Left ventricle myocardium superior (tissue), 1 donor: Measurements from ENCODE around the gene MED27. TPM values are rescaled to one million over a fixed set of nuclear protein-coding genes. Genes with fewer than 3 reads are reported as not detected.
A peak's percentile ranks its signal among the peaks of the same experiment; 100 is the strongest.

Experiments
- ATAC-seq: fragments of 200-7000 bp; cut with Tn5 transposase; one replicate; pipeline ENCODE4 v1.9.1; 2020; ENCODE audit warnings: mild to moderate bottlenecking, moderate library complexity
- DNase-seq: peaks from one replicate; pipeline ENCODE4 v3.0.0-alpha.2; 2020
- intact Hi-C: fragments of 100-400 bp; cut with micrococcal nuclease; formaldehyde crosslinking; loops from one replicate; pipeline ENCODE4 v1.11.0; 2022
- total RNA-seq: library from RNA; stranded (reverse); fragmentation: NEBNext Ultra II Directional; extraction: Animal tissue kit (Norgen Biotek cat#: 25700); gene quantifications from one replicate; pipeline ENCODE4 v1.2.1, GENCODE V29; 2021
- donor health status: DM: no; HTN: yes; CAD: no; lungs with severe emphysema.

Gene MED27
- total RNA-seq, 1 donor from 2014 or later = 13.5 TPM

DNA sequence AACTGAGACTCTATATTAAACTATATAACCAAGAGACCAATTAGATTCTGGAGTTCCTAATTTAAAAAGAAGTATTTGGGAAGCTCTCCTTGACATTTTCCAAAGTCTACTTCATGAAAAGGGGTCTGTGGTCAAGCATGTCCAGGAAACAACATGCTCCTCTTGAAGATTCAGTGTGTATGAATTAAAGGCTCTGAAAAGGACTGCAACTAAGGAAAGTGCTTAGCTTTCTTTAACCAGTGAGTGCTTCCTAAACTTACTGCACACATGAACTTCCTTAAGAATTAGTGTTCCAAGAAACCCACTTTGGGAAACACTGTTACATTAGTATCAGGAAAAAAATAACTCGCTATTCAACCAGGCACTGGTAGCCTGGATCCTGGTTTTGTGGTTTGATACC lies 167.6 kb downstream of the MED27 start:
- ATAC-seq (no peak), DNase-seq (no peak)
- intact Hi-C loops = no loop called here

DNA sequence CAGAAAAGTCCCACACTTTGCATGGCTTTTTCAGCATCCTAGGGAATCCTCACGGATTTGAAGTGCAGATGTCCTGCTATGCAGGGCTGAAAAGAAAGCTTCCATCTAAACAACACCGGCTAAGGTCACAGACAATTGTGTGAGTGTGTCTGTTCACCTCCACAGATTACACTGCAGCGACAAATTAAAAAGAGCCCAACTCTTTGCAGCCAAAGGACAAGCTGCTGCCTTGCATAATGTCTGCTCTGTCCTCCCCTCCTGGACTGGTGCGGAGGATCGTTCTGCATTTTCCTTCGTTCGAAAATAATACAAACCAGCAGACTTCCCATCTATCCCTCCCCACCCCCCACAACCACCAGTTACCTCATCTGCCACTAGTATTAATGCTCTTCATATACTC lies 169.1 kb downstream of the MED27 start:
- no peak for ATAC-seq
- intact Hi-C loops = no loop called here
- DNase-seq = no peak

DNA sequence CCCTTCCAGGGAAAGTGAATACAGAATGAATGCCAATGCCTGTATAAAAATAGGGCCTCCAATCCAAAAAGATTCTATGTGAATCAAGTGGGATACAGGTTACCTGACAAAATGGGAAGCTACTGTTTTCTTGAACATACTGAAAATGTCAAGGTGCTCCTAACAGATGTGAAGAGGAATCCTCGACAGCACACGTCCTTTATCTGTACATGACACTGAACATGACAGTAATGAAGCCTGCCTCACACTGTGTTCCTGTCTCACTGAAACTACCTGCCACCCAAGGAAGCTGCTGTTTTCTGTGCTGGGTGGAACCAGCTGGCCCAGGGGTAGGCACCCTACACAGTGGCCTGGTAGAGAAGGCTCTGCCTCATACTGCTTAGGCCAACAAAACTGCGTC lies 174.5 kb downstream of the MED27 start:
- DNase-seq (no peak), ATAC-seq (no peak)
- intact Hi-C loops = no loop called here

DNA sequence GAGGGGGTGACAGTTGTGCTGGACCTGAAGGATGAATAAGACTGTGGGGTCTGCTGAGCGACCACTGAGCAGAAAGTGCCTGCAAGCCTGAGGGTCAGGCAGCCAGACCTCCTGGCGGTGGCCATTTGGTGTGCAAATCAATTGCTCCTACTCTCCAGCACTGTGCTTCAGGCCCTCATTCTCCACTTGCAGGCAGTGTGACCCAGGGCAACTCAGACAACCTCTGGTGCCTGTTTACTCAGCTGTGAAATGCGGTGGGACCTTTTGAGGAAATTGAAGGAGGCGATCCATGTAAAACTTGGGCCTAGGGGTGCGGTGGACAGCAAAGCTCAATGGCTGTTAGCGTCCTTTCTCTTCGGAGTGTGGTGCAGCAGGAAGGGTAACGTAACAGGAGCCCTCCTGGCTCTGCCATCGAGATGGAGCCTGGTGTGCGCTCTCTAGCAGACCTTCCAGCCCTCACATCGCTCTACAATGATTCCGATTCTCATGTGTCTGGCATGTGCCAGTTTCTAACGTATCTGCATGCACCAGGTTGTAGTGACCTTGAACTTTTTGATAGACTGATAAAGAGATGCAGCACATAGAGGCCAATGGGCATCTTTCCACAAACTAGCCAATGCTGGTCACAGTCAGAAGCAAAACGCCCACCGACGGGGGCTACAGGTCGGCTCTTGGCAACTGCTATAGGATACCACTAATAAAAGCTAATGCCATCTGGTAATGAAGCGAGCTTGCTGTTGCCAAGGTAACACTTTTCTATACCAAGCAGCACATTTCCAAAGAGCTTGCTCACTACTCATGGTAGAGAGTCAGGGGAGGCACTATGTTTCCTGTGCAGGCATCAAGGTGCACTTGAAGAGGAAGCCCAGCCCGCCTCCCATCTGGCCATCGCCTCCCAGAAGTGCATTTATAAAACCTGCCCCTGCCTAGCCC lies 180.1 kb downstream of the MED27 start:
- DNase-seq (no peak), ATAC-seq (no peak)
- intact Hi-C loops = no loop called here

DNA sequence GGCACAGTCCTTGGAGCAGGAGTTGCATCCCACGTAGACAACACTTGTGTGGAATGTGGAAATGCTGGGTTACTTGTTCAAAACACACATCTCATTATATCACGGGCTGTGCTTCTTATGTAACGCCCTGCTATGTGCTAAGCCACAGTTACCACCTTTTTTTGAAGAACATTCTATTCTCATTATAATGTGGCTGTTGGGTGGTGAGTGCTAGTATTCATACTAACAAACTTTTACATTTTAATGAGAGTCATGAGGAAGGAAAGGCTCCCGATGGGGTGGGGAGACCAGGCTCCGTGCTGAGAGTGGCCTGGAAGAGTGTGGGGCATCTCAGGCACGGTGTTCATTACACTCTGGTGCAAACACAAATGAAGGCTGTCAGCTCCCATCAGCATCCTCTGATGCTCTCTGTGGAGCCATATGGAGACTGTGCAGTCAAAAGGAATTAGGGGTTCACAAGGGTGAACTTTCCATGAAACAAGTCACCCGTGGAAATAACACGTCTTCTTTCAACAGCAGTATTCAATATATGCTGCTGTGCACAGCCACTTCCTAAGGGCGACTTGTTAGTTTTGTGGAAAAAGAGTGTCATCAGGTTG lies 186.7 kb downstream of the MED27 start:
- ATAC-seq (no peak), DNase-seq (no peak)
- intact Hi-C loops = no loop called here

DNA sequence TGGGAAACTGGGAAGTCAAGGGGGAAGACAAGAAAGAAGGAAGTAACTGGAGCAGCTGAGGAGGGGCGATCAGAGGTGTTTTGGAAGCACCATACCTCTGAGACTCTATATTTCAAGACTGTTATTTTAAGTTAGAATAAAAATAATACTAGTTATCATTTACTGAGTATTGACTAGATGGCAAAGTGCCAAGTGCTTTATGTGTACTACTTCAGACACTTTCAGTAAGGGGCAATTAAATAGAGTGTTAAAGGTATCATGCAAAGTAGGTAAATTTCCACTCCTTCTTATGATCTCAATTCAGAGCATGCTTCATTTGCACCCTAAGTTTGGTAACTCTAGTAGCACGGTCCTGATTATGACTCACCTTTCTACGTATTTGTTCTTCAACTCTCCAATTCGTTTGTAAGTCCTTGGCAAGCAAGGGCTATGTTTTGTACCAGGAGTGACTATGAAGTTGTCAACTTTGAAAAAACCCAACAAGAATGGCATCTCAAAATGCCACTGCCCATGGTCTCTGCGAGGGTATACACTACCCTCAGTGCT lies 187.4 kb downstream of the MED27 start:
- intact Hi-C loops = no loop called here
- ATAC-seq (peak; percentile 2), DNase-seq (no peak)

DNA sequence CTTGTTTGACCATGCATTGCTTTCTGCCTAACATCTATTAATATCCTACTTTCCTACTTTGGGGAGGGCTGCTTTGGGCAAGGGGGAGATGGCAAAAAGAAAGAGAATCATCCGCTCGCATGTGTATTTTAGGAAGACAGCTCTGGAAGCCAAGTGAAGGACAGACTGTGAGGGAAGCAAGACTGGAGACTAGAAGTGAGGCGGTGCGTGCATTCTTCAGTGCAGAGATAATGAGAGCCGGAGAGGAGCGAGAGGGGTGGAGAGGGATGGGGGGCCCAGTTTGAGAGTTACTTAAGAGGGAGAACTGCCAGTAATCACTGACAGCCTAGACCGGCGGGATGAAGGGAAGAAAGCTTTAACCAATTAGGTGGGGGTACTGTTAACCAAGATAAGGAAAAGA lies 188.1 kb downstream of the MED27 start:
- peak; percentile 39 for ATAC-seq
- intact Hi-C loops = no loop called here
- DNase-seq = no peak

DNA sequence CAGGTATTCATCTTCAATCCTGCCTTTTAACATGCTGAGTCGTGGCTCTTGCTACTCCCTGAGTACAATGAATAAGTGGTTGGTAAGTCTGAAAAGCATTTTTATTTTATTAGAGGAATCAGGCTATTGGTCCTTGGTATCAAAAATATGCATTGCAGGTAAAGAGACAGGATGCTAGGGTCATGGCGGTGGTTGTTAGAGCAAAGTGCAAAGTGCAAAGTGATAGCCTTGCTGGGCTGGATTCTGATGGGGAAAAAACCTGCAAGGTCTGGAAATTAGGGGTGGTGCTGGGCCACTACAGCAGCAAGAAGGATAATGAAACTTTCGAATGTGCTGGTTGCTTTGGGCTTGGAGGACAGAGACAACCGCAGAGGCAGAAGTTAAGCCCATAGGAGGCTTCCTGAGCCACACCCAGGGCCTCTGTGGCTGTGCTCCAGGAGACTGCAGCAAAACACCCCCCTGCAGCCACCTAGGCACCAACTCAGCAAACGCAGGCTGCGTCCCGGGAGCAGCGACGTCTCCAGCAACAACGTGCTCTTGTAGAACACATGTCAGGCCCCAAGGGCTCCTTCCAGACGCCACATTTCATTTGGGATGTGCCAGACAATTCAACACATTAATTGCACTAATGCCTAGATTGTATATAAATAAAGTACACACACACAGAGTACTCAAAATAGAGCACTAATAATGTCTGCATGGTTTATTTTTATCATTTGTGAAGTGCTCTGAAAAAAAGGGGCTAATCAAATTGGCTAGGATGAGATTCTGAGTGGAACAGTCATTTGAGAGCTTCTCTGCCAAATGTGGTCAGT lies 190.0 kb downstream of the MED27 start:
- peak; percentile 65 for DNase-seq
- intact Hi-C loops = no loop called here
- ATAC-seq = peak; percentile 85

DNA sequence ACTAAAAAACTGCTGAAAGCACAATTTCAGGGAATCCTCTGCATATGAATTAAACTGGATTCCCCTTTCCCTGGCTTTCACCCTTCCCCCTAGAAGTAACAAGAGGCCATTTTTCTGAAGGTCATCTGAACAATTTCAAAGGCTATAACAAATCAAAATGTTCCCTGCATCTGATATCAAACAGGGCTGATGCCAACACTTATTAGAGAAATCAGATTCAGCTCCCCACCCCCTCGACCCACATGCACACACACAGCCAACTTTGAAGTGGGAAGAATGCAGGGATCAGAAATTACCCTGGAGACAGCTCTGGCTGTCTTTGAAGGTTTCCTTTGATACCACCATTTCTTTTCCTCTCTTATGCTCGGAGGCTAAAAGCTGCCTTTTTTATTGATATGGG lies 190.7 kb downstream of the MED27 start:
- ATAC-seq (no peak), DNase-seq (no peak)
- intact Hi-C loops = no loop called here

DNA sequence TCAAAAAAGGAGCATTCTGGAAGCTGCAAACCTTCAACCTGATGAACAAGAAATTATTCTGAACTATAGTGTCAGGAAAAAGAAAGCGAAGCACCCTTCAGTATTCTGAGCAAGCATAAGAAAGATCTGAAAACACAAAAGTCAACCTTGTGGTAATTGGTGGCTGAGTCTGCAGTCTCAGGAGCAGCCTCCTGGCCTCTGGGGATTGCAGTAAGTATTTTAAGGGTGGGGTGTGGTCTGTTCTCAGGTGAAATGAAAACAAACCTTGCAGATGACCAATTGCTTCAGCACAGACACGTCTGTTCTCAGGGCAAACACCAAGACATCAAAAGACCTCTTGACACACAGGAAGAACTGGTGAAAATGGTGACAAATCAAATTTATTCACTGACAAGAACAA lies 192.0 kb downstream of the MED27 start:
- DNase-seq (no peak), ATAC-seq (no peak)
- intact Hi-C loops = no loop called here

DNA sequence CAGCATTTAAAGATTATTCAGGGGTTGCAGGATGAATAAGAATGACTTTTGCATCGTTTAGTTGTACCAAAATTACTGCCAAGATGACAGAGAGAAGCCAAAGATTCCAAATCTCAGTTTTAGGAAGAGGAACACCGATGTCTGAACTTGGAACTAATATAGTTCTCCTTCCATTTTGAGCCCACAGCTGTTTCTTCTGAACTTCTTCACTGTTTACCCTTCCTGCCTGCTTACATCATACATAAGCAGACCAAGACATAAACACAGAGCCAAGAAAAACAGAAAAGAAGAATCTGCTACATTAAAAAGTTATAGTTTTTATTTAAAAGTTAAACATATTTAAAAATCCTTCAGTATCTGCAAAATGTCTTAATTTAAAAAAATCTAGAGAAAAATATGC lies 192.8 kb downstream of the MED27 start:
- intact Hi-C loops = no loop called here
- no peak for DNase-seq
- ATAC-seq = no peak

DNA sequence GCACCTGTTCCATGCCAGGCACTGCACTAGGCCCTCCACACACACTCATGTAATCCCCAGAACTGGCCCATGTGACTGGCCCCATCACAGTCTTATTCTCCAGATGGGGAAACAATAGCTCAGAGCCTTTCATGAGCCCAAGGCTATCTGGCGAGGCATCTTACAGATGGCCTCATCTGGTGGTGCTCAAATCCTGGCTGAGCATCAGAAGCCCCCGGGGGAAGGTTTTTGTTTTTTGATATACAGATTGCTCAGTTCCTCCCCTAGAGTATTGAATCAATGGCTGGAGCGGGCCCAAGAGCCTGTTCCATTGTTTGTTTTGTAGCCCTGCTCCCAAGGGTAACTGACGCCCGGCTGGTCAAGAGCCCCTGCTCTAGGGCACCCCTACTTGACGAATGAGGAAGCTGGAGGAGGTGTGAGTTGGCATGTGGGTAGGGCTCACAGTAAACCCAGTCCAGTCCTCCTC lies 194.5 kb downstream of the MED27 start:
- intact Hi-C loops = no loop called here
- no peak for DNase-seq

DNA sequence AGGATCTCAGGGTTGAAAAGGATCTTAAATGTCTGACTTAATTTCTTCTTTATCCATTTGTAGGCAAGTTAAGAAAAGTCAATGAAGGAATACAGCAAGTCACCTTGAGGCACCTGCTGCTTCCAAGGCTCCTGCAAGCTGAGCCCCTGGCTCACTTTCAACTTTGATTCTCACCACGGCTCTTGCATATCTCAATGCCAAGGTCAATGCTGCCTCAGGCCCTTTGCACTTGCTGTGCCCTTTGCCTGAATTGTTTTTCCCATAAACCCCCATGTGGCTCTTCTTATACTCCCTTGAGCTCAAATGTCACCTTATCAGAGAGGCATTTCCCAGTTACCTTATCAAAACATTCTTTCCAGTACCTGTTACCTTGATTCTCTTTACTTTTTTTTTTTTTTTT lies 195.4 kb downstream of the MED27 start:
- intact Hi-C loops = no loop called here
- DNase-seq (no peak), ATAC-seq (no peak)

More for the DNA sequence above, 194.5 kb downstream of the MED27 start:
- no peak for ATAC-seq

DNA sequence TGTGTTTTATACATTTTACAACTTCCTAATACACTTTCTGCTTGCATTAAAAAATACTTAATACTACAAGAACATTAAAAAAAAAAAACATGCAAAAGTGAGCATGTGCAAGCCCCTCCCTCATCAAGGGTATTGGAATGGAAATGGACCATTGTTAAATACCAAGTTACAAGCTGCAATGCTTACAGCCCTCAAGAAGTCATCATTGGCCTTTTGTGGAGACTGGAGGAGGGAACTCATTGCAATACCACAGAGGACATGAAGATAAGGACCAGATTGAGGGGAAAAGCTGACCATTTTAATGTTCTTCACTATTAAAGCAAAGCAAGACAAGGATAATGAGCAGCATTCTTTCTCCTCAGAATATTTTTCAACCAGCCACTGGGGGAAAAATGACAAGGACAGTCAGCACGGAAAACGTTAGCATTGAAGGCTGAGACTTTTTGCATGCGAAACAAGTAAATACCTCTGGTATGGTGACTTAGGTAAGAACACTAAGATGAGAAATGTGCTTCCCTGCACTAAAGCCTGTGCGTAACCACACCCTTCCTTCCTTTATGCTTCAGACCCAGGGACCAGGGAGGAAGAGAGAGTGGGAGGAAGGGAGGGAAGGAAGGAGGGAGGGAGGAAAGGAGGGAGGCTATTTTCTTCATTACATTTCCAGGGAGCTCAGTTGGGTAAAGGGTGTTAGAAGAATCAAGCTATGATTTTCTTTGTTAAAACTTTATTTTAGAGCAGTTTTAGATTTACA lies 198.7 kb downstream of the MED27 start:
- intact Hi-C loops = no loop called here
- ATAC-seq = no peak
- DNase-seq = no peak

DNA sequence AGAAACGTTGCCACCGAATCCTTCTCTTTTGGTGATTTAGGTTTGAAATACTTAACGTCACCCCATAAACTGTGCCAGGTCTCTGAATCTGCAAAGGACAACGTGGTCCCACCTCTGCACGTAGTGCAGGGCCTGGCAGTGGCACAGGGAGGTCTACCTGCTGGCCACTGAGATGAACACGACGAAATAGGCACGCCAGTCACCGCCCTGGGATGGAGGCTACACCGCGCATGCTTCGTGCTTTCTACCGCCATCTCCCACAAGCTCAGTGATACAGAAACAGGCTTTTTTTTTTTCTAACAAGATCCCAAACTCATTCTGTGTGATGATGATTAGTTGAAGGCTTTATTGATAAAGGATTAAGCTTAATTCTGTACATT lies 199.8 kb downstream of the MED27 start:
- DNase-seq (no peak), ATAC-seq (no peak)
- intact Hi-C loops = no loop called here

DNA sequence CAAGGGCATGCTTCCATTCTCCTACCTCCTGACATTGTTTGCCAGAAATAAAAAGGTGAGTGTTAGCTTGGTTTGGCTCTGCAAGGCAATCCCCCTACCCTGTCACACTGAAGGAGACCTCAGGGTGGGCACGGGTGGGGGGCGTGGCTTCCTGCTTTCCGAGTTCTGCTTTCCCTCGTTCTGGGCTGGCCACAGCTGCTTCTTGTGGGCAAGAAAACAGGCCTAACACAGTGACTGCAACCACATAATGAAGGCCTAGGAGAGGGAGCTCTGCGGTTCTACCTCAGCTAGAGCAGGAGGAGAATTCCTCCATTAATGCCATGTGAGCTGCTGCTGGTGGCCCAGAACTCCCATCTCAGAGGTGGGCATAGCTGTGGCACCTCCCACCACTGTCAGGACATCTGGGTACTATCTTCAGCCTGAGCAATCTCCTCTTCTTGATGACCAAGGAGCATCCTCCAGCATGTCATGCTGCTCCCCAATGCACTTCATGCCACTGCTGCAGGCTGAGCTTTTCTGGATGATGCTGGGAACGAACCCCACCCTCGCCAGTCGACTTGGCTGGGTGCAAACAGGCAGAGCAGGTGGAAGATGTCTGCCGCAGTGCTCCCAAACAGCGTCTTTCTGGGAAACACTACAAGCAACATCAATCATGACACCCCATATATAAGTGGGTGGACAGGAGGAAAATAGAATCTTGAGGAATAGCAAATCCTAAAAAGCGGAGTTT lies 200.3 kb downstream of the MED27 start:
- no peak for ATAC-seq
- DNase-seq = no peak
- intact Hi-C loops = no loop called here

DNA sequence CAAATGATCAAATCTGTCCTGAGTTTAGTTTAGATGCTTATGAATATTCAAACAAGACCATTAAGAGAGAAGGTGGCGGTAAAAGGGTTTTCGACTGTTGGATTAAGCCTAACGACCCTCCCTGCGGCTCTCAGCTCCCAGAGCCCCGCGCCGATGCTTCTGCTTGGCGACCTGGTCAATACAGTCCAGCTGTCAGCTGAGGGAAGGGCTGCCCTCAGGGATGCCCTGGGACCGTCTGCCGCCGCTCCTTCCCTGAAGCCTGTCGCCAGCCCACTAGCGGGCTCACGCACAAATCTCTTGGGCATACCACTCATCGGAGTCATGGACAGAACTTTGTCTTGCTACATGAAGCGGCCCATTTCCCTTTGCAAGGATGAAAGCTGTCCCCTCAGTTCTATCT lies 203.2 kb downstream of the MED27 start:
- ATAC-seq = no peak

DNA sequence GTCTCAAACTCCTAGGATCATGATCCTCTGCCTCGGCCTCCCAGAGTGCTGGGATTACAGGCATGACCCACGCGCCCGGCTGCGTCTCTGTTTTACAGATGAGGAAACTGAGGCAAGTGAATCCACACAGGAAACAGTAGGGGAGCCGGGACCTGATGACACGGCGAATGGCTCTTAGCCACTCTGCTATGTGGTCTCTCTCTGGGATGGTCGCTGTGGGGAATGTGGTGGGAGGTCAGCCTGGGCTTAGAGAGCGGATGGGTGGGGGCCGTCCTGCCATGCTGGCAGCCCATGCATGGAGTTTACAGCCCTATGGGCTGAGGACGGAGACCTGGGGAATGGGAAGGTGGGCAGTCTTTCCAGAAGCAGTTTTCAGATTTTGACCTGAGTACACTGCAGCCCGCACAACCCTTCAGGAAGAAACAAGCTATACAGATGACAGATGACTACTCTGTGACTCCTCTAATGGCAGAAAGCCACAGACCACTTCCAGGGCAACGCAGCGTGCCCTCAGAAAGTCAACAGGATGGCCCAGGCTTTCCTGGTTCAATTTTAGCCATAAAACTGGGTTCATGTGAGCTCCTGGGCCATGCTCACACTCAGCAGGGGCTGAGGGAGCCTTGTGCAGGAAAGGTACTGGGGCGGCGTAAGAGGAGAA lies 203.7 kb downstream of the MED27 start:
- ATAC-seq (no peak), DNase-seq (no peak)
- intact Hi-C loops = no loop called here

More for the DNA sequence above, 203.2 kb downstream of the MED27 start:
- no peak for DNase-seq
- intact Hi-C loops = no loop called here
